Activated naive CD8-positive, alpha-beta T cell treated with anti-CD3 and anti-CD28 coated beads for 36 hours (primary cell): ENCODE data around the gene SAMD14. TPM values are rescaled to one million over a fixed set of nuclear protein-coding genes. Genes with fewer than 3 reads are reported as not detected.
A peak's percentile ranks its signal among the peaks of the same experiment; 100 is the strongest.

Source experiments
- DNase-seq: peaks from one replicate; pipeline ENCODE4 v3.0.0; 2021
- H3K27ac Mint-ChIP-seq: one replicate; pipeline ENCODE4 v1.8.0; 2022; ENCODE audit warnings: mild to moderate bottlenecking, moderate library complexity, mixed read lengths
- H3K27me3 Mint-ChIP-seq: one replicate; pipeline ENCODE4 v1.8.0; 2022; ENCODE audit warnings: mild to moderate bottlenecking, mixed read lengths
- H3K36me3 Mint-ChIP-seq: one replicate; pipeline ENCODE4 v1.8.0; 2021; ENCODE audit warnings: mild to moderate bottlenecking, mixed read lengths
- H3K4me1 Mint-ChIP-seq: one replicate; pipeline ENCODE4 v1.8.0; 2021; ENCODE audit warnings: mixed read lengths
- H3K4me3 Mint-ChIP-seq: one replicate; pipeline ENCODE4 v1.8.0; 2022; ENCODE audit warnings: mild to moderate bottlenecking, moderate library complexity, mixed read lengths
- H3K9me3 Mint-ChIP-seq: one replicate; pipeline ENCODE4 v1.8.0; 2022; ENCODE audit warnings: mixed read lengths
- total RNA-seq, 2 experiments: library from RNA; stranded (reverse); gene quantifications; one replicate each; pipeline ENCODE4 v1.2.3, GENCODE V29; 2021

SAMD14 gene
- total RNA-seq, 2 experiments from 2014 or later, result 0.47 to 0.66 TPM

- no peak for DNase-seq
- H3K36me3 Mint-ChIP-seq, result no peaks in the 10 kb centered on the region
- no peak overlapping the region for H3K27ac Mint-ChIP-seq
- H3K4me1 Mint-ChIP-seq, result peaks cover 41% of the 10 kb centered on the region
- H3K9me3 Mint-ChIP-seq, result no peaks in the 10 kb centered on the region
- no peak overlapping the region for H3K4me3 Mint-ChIP-seq
- no peaks in the 10 kb centered on the region for H3K27me3 Mint-ChIP-seq
Observed at GRCh38 chr17:50155115-50155819, 25.3 kb upstream of the SAMD14 start.

- H3K4me3 Mint-ChIP-seq, result no peak overlapping the region
- H3K27me3 Mint-ChIP-seq, result no peaks in the 10 kb centered on the region
- H3K9me3 Mint-ChIP-seq, result no peaks in the 10 kb centered on the region
- no peaks in the 10 kb centered on the region for H3K36me3 Mint-ChIP-seq
- H3K4me1 Mint-ChIP-seq, result peaks cover 41% of the 10 kb centered on the region
- no peak for DNase-seq
- peak overlapping the region; percentile 12 for H3K27ac Mint-ChIP-seq
Observed at GRCh38 chr17:50154604-50155003, 24.6 kb upstream of the SAMD14 start.

- H3K27me3 Mint-ChIP-seq, result no peaks in the 10 kb centered on the region
- H3K27ac Mint-ChIP-seq, result peak overlapping the region; percentile 58
- no peaks in the 10 kb centered on the region for H3K9me3 Mint-ChIP-seq
- H3K36me3 Mint-ChIP-seq, result no peaks in the 10 kb centered on the region
- peaks cover 41% of the 10 kb centered on the region for H3K4me1 Mint-ChIP-seq
- H3K4me3 Mint-ChIP-seq, result no peak overlapping the region
- no peak for DNase-seq
Observed at GRCh38 chr17:50153650-50154575, 24.0 kb upstream of the SAMD14 start.

DNA sequence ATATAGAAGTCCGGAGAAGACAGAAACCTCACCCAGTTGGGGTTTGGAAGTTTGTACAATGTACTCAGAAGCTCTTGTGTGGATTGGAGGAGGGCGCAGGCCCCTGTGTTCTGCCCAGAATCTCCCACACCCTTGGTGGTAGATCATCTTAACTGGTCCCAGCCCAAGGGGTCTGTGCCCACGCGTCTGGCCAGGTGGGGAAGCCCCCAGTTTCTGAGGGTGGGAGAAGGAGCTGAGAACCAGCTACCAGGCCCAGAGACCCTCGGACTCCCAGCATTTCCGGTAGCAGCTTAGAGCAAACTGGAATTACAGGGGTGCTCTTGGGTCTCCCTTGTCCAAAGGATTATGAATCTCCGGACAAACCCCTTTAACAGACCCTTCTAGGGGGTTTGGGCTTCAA is 22.8 kb upstream of the SAMD14 start:
- no peak overlapping the region for H3K4me3 Mint-ChIP-seq
- H3K9me3 Mint-ChIP-seq, result no peaks in the 10 kb centered on the region
- no peak for DNase-seq
- peaks cover 33% of the 10 kb centered on the region for H3K4me1 Mint-ChIP-seq
- H3K36me3 Mint-ChIP-seq, result peaks cover 3% of the 10 kb centered on the region
- H3K27ac Mint-ChIP-seq, result peak overlapping the region; percentile 95
- no peaks in the 10 kb centered on the region for H3K27me3 Mint-ChIP-seq

DNA sequence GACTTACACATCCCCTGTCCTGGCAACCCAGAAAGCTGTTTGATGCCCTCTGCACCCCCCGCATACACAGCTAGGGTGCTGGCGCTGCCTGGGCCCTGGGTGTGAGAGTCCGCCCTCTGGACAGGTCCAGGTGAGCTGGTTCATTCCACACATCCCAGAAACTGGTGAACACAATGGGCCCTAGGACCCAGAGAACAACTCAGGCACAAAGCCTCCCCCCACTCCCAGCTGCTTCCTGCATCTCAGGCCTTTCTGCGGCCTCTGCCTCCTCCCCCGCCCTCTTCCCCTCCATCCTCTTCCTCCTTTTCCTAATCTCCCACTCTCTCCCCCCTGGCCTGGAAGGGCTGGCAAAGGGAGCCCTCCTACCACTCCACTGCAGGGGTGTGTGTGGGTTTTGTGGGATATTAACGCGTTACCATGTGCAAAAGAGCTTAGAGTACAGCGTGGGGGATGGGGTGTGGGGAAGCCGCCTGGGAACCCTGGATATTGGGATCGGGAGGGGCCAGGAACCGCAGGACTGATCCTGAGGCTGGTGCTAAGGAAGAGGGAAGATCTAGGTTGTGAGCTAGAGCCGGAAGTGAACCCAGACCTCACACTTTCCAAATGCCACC is 22.1 kb upstream of the SAMD14 start:
- H3K9me3 Mint-ChIP-seq, result no peaks in the 10 kb centered on the region
- H3K36me3 Mint-ChIP-seq, result peaks cover 10% of the 10 kb centered on the region
- H3K27me3 Mint-ChIP-seq, result no peaks in the 10 kb centered on the region
- H3K27ac Mint-ChIP-seq, result peak overlapping the region; percentile 95
- peak overlapping the region; percentile 87 for H3K4me3 Mint-ChIP-seq
- peaks cover 35% of the 10 kb centered on the region for H3K4me1 Mint-ChIP-seq
- DNase-seq, result peak; percentile 58

DNA sequence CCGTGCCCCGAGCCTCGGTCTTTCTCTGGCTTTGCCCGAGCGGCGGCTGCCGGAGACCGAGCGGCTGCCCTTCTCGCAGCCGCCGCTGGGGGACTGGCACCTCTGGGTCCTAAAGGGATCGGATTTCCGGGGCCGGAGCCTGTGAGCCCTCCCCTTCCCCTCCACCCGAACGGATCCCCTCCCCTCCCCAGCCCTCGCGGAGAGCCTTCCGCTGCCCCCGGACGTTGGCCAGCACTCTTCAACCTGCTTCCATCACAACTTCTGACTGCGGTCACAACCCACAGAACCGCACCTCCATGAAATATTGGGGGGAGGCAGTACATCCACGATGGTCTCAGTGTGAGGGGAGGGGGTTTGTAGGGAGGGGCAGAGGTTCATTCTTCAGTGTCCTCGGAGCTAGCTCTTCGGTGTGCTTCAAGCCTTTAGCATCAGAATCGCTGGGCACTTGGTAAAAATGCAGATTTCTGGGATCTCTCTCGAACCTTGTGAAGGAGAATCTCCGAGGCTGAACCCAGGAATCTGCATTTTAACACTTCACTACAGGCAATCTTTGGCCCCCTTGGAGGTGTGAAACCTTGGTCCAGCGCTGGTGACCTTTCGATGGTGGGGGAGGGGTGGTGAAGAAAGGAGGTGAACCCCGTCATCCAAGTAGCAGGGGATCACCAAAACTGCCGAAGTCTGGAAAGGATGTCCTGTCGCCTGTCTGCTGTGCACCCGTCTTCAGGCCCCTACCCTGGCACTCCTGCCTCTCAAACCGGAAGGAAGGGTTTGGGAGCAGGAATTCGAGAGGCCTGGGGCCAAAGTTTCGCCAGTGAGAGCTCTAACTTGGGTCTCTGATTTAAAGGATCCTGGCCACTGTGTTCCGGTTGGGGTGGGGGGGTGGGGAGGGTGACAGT is 21.3 kb upstream of the SAMD14 start:
- no peaks in the 10 kb centered on the region for H3K9me3 Mint-ChIP-seq
- peaks cover 42% of the 10 kb centered on the region for H3K4me1 Mint-ChIP-seq
- DNase-seq, result peak; percentile 91
- H3K4me3 Mint-ChIP-seq, result peak overlapping the region; percentile 87
- no peaks in the 10 kb centered on the region for H3K27me3 Mint-ChIP-seq
- peaks cover 11% of the 10 kb centered on the region for H3K36me3 Mint-ChIP-seq
- H3K27ac Mint-ChIP-seq, result peak overlapping the region; percentile 95

DNA sequence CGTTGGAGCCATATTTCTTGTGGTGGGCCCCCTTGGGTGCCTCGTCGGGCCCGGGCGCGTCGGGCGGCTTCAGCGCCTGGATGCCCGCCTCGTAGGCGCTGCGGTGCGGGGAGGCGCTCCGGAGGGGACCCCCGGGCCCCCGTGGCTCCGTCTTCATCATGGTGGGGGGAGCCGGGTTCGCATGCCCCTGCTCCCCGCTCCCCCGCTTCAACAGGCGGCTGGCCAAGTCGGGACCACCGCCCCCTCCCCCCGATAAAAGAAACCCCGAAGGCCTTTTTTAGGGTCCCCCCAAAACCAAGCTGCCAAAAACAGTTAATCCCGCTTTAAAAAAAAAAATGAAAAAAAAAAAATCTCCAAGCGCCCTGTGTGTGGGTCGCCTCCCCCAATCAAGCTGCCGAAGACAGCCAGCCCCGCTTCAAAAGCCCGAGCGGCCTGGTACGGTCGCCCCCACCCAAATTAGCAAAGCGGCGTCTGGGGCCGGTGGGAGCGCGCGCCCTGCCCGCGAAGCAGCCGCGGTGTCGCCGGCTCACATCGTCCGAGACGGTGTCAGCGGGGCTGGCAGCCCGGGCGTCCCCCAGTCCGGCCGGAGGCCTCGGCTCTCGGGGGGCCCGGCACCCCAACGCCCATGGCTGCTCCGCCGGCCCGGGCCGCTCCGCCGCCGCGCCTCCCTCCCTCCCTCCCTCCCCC is 20.5 kb upstream of the SAMD14 start, which contains the start of gene PPP1R9B:
TSS of gene PPP1R9B (minus strand) at position 324 of the 687 bp plus-strand sequence. CDS start at position 160, 164 bp downstream.
- Mint-ChIP-seq H3K36me3 (peaks cover 11% of the 10 kb centered on the region), H3K9me3 (no peaks in the 10 kb centered on the region), H3K27ac (peak within 1 kb of the TSS; percentile 95), H3K4me1 (peaks cover 43% of the 10 kb centered on the region), H3K4me3 (peak within 1 kb of the TSS; percentile 97), H3K27me3 (no peaks in the 10 kb centered on the region)
- DNase-seq, result no peak

DNA sequence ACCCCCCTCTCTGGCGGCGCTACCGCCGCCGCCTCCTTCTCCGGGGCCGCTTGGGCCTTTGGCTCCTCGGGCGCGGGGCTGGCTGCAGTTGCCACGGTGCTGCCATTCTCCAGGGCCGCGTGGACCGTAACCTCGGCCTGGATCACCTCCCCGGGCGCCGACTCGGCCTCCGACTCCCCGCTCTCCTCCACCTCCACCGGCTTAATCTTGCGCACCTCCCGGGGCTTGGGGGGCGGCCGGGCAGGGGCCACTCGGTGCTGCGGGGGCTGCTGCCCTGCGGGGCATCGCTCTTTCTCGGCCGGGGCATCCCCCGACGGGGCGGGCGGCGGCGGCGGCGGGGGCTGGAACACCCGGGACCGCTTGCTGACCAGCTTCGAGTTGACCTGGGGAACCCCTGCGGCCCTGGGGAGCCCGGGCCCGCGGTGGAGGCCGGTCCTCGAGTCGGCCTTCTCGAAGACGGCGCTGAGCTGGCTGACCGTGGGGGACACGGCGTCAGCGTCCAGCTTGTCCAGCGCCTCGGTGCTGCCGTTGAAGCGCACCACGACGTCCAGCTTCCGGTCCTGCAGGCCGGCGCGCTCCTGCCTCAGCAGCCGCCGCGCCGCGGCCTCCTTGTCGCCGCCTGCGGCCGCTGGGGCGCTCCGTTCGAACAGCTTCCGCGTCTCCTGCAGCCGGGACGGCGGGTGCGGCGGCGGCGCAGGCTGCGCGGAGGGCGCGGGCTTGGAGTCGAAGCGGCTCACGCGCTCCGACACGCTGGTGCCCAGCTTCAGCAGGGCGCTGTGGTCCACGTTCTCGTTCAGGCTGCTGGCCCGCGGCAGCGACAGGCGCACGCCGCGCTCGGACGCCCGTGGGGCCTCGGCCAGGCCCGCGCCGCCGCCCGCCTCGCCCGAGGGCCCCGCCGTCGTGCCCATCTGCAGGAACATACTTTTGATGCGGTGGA is 19.7 kb upstream of the SAMD14 start:
- Mint-ChIP-seq H3K9me3 (no peaks in the 10 kb centered on the region), H3K27ac (peak overlapping the region; percentile 94), H3K4me1 (peaks cover 42% of the 10 kb centered on the region), H3K36me3 (peaks cover 14% of the 10 kb centered on the region), H3K27me3 (no peaks in the 10 kb centered on the region), H3K4me3 (peak overlapping the region; percentile 97)
- DNase-seq, result peak; percentile 69

GRCh38 chr17:50149091-50149416 is 19.1 kb upstream of the SAMD14 start:
- Mint-ChIP-seq H3K9me3 (no peaks in the 10 kb centered on the region), H3K36me3 (peaks cover 17% of the 10 kb centered on the region), H3K27me3 (no peaks in the 10 kb centered on the region), H3K4me1 (peaks cover 42% of the 10 kb centered on the region), H3K27ac (peak overlapping the region; percentile 94), H3K4me3 (peak overlapping the region; percentile 97)
- no peak for DNase-seq

DNA sequence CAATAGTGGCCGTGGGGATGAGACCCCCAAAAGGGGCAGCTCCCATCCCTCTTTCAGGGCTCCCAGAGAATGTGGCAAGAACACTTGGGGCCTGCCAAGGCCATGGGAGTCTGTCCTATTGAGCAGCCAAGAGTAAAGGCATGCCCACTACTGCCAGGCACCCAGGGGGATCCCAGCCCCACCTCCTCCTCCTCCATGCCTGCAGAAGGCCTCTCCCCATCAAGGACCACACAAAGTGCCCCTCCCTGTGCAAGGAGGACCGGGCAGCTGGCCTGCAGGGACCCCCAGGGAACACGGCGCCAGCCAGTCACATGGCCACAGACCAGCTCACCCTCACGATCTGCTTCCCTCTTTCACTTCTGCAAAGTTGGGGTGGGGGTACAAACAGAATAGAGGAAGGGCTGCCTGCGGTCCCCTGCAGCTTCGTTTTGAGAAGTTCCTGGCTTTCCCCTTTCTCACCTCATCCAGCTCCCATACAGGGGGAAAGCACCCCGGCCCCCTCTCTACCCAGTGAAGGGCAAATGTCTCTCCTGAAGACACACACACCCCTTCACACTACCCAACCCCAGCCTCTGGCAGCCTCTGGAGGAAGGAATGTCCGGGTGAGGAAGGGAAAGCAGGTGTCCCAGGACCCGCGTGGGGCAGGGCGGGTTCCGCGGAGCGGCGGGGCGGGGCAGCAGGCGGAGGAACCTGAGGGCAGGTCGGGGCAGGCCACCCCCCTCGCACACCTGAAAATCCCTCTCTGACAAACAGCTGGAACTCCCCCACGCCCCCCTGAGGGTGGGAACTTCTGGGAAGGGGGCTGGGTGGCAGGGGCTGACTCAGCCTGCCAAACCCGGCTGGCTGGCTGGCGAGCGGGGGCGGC is 18.5 kb upstream of the SAMD14 start:
- Mint-ChIP-seq H3K36me3 (peaks cover 18% of the 10 kb centered on the region), H3K9me3 (no peaks in the 10 kb centered on the region), H3K4me3 (peak overlapping the region; percentile 97), H3K27me3 (no peaks in the 10 kb centered on the region), H3K27ac (peak overlapping the region; percentile 93), H3K4me1 (peaks cover 43% of the 10 kb centered on the region)
- peak; percentile 82 for DNase-seq

GRCh38 chr17:50147841-50148225 is 17.9 kb upstream of the SAMD14 start:
- peak overlapping the region; percentile 93 for H3K27ac Mint-ChIP-seq
- H3K4me3 Mint-ChIP-seq, result peak overlapping the region; percentile 97
- no peaks in the 10 kb centered on the region for H3K9me3 Mint-ChIP-seq
- H3K4me1 Mint-ChIP-seq, result peaks cover 45% of the 10 kb centered on the region
- DNase-seq, result no peak
- no peaks in the 10 kb centered on the region for H3K27me3 Mint-ChIP-seq
- H3K36me3 Mint-ChIP-seq, result peaks cover 21% of the 10 kb centered on the region

DNA sequence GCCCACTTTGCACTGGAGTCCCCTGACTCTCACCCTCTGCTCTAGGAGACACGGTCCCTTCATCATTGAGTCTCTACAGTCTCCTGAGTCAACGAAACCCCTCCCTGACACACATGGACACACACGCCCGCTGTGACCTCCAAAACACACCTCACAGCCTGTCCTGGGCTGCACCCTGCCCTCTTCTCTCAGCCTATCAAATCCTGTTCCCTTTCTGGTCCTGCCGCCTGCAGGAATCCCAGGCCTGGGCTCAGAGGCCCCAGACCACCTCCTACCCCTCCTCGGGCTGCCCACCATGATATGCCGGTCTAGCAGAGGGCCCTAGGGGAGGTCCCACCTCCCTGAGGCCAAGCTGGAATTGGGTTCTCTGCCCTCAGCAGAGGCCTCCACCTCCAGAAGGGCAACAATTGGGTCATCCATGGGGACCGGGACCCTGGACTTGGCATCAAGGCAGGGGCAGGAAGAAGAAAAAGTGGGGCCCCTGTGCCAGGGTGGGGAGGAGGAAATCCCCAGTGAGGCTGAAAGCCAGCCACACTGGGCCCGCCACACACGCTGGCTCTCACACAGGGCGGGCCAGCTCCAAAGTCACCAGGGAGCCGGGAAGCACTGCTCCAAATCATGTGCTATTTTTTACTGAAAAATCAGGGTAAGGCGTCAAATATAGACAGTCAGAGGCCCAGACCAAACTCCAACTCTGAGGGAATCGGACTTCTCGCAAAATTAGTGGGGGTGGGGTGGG is 17.1 kb upstream of the SAMD14 start:
- Mint-ChIP-seq H3K36me3 (peaks cover 27% of the 10 kb centered on the region), H3K4me1 (peaks cover 48% of the 10 kb centered on the region), H3K4me3 (peak overlapping the region; percentile 97), H3K27me3 (no peaks in the 10 kb centered on the region), H3K27ac (peak overlapping the region; percentile 93), H3K9me3 (no peaks in the 10 kb centered on the region)
- no peak for DNase-seq
